B cell (primary cell): Measurements from ENCODE around the gene NME7.

ENCODE experiments used
- EZH2 ChIP-seq: IDR thresholded peaks from 2 replicates; pipeline ENCODE4 v1.6.1; 2012; ENCODE audit warnings: borderline replicate concordance, low read depth, mild to moderate bottlenecking, moderate library complexity, low read length; ENCODE audit not compliant: insufficient read depth, poor library complexity, severe bottlenecking
- TF ChIP-seq, protein P1 (sequence below): fragments of 200-600 bp; IDR thresholded peaks from one replicate; pipeline ENCODE4 v1.8.0; 2022; ENCODE audit warnings: antibody characterized with exemption, mild to moderate bottlenecking

GRCh38 chr1:169289016-169289415, 78.6 kb downstream of the NME7 start:
- TF ChIP-seq, protein P1, sequence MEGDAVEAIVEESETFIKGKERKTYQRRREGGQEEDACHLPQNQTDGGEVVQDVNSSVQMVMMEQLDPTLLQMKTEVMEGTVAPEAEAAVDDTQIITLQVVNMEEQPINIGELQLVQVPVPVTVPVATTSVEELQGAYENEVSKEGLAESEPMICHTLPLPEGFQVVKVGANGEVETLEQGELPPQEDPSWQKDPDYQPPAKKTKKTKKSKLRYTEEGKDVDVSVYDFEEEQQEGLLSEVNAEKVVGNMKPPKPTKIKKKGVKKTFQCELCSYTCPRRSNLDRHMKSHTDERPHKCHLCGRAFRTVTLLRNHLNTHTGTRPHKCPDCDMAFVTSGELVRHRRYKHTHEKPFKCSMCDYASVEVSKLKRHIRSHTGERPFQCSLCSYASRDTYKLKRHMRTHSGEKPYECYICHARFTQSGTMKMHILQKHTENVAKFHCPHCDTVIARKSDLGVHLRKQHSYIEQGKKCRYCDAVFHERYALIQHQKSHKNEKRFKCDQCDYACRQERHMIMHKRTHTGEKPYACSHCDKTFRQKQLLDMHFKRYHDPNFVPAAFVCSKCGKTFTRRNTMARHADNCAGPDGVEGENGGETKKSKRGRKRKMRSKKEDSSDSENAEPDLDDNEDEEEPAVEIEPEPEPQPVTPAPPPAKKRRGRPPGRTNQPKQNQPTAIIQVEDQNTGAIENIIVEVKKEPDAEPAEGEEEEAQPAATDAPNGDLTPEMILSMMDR = no peak
- TF ChIP-seq EZH2 = no peak
